Activated CD4-positive, alpha-beta memory T cell treated with anti-CD3 and anti-CD28 coated beads, Interleukin-2, amount 10 ng/mL, durations not matched to agents 7 days and 5 days (primary cell): ENCODE measurements around the gene TGFBR2. TPM values are rescaled to one million over a fixed set of nuclear protein-coding genes. Genes with fewer than 3 reads are reported as not detected.
"Not testable (repeated sequence)": the region's sequence is repeated elsewhere in the genome, so short reads cannot be mapped to it uniquely, and the experiment has no call there.

Experiments
- CTCF ChIA-PET: fragments of 350-600 bp; sonication (Branson Sonifier 250); formaldehyde crosslinking; loops from one replicate; lab custom pipeline; 2021; ENCODE audit warnings: antibody characterized with exemption, inconsistent platforms; lab: Charles Lee
- POLR2A ChIA-PET: fragments of 350-600 bp; sonication (Branson Sonifier 250); formaldehyde crosslinking; loops from one replicate; lab custom pipeline; 2021; ENCODE audit warnings: antibody characterized with exemption; lab: Charles Lee
- DNase-seq: peaks from one replicate; pipeline ENCODE4 v3.0.0-alpha.2; 2020
- H3K27ac Mint-ChIP-seq: one replicate; pipeline ENCODE4 v1.8.0; 2021; ENCODE audit warnings: mild to moderate bottlenecking, mixed read lengths
- H3K27me3 Mint-ChIP-seq: one replicate; pipeline ENCODE4 v1.8.0; 2021; ENCODE audit warnings: mixed read lengths
- H3K36me3 Mint-ChIP-seq: one replicate; pipeline ENCODE4 v1.8.0; 2021; ENCODE audit warnings: low read depth, mixed read lengths
- H3K4me1 Mint-ChIP-seq: one replicate; pipeline ENCODE4 v1.8.0; 2021; ENCODE audit warnings: mixed read lengths
- H3K4me3 Mint-ChIP-seq: one replicate; pipeline ENCODE4 v1.8.0; 2021; ENCODE audit warnings: mild to moderate bottlenecking, mixed read lengths
- H3K9me3 Mint-ChIP-seq: one replicate; pipeline ENCODE4 v1.8.0; 2021; ENCODE audit warnings: mixed read lengths
- total RNA-seq, 2 experiments: library from RNA; stranded (reverse); gene quantifications; one replicate each; pipeline ENCODE4 v1.2.3, GENCODE V29; 2021

Gene TGFBR2
- total RNA-seq, 2 experiments from 2014 or later, result 60.1 to 60.8 TPM

DNA sequence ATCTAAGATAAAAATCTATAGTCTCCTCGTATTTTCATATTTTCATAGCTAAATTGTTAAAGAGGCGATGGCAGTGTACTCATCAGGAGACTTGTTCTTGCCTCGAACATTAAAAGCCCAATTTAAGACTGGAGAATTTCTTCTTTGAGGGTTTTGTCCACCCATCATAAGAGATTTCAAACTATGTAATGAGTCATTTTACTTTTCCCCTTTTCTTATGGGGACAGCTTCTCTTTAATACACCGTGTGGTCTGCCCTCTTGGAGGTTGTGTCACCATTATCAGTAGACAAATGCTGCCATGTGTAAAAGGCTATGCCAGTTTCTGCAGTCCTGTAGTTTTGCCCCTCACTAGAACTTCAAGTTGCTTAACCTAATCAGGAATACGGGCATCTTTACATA, 16.9 kb downstream of the TGFBR2 start:
- H3K4me1 Mint-ChIP-seq, result peaks cover 90% of the 10 kb centered on the region
- H3K4me3 Mint-ChIP-seq, result peak overlapping the region; percentile 22
- no peaks in the 10 kb centered on the region for H3K9me3 Mint-ChIP-seq
- no peak for DNase-seq
- no peaks in the 10 kb centered on the region for H3K27me3 Mint-ChIP-seq
- H3K27ac Mint-ChIP-seq, result peak overlapping the region; percentile 65
- ChIA-PET CTCF (interaction anchor here (0.6 to 1.6 kb wide), 5 partner anchors 9 to 785 kb away, joined by 4 to 10 read pairs (median 4); partner anchors contain the start of gene TGFBR2), POLR2A (interaction anchor here (1.6 to 20.1 kb wide), 5 partner anchors 8 to 35 kb away, joined by 3 to 671 read pairs (median 17); partner anchors contain the start of gene TGFBR2)
- H3K36me3 Mint-ChIP-seq, result peaks cover 77% of the 10 kb centered on the region

DNA sequence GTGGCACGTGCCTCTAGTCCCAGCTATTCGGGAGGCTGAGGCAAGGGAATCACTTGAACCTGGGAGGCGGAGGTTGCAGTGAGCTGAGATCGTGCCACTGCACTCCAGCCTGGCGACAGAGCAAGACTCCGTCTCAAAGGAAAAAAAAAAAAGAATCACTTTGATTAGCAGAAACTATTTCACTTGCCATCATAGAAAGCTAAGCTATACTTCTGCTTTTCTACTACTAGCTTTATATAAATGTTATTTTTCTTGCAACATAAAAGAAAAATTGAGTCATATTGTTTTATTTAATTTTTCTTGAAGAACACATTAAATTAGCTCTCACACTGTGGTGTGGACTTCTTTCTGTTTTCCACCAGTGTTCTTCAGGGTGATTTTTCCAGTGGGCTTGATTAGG, 18.1 kb downstream of the TGFBR2 start:
- not testable (repeated sequence) for H3K4me3 Mint-ChIP-seq, H3K9me3 Mint-ChIP-seq, DNase-seq, H3K27ac Mint-ChIP-seq, H3K27me3 Mint-ChIP-seq
- ChIA-PET POLR2A (interaction anchor here (0.6 to 20.1 kb wide), 6 partner anchors 8 to 320 kb away, joined by 3 to 671 read pairs (median 11); partner anchors contain the start of gene TGFBR2), CTCF (interaction anchor here (0.7 to 1.4 kb wide), 4 partner anchors 11 to 305 kb away, joined by 3 read pairs; no protein-coding TSS in a partner anchor)
- H3K4me1 Mint-ChIP-seq, result peaks cover 90% of the 10 kb centered on the region
- H3K36me3 Mint-ChIP-seq, result peaks cover 76% of the 10 kb centered on the region

DNA sequence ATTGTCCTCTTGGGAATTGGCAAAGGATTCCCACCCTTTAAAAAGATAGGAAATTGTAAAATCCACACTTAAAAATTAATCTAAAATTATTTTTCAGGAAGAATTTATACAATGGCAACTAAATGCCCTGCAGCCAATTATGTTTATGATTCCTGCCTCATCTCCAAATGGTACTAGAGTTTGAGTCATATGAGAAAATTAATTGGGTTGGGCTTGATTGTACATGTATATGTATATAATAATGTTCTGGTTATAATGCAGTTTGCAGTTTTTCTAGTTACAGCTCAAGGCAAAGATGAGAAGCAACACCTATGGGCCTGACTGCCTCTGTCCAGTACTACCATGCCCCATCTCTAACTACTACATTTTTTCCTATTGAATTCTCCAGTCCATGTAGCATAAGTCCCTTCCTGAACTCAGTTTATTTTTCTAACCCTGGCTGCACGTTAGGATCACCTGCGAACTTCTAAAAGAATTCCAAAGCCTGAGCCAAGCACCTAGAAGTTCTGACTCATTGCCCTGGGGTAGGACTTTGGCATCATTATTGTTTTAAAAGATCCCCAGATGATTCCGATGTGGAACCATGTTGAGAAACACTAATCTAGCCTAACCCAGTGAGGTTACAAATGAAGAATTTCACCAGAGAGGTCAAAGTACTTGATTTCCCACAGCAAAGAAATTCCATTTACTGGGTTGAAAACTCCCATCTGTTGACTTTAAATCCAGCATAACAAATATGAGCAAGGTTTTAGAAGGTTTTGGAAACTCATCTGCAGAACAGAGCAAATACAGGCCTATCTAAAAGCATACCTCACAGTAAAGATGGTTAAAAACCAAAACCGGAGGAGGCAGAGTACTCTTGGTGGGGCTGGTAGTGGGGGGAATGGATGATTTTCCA, 19.4 kb downstream of the TGFBR2 start:
- Mint-ChIP-seq H3K4me1 (peaks cover 90% of the 10 kb centered on the region), H3K27me3 (no peaks in the 10 kb centered on the region), H3K36me3 (peaks cover 75% of the 10 kb centered on the region), H3K27ac (peak overlapping the region; percentile 56), H3K4me3 (no peak overlapping the region), H3K9me3 (no peaks in the 10 kb centered on the region)
- CTCF ChIA-PET, result interaction anchor here (1.2 to 1.4 kb wide), 2 partner anchors 12 to 18 kb away, joined by 3 read pairs; no protein-coding TSS in a partner anchor
- DNase-seq, result no peak
- POLR2A ChIA-PET, result interaction anchor here (0.9 to 20.1 kb wide), 5 partner anchors 9 to 33 kb away, joined by 3 to 671 read pairs (median 5); partner anchors contain the start of gene TGFBR2

DNA sequence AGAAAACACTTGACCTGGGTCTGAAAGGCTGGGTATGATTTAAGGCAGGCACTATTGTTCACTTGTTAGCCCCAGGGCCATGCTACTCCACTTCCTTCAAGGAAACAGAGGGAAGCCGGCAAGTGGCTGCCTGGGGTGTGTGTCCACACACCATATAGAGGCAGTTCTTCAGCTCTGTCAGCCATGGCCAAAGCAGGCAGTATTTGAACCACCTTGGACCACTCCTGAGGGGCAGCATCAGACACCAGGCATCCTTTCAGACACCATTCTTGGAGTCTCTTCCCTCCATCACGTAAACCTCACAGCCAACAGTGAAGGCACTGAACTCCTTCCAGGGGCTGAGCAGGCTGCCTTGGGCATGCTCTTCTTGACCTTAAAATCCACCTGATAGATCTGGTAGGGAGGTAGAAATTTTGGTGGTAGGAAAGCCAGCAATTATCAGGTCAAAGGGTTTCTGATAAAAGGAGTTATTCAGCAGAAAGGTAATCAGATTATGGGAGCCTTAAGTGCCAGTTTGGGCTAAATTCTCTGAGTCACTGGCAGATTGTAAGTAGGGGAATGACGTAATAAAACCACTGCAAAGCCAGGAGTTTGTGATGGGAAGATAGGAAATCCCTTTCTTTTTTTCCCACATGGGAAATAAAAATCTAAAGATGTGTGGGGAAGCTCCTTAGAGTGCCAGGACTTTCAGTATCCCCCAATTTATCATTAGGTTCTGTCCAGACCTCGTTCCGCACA, 20.2 kb downstream of the TGFBR2 start:
- Mint-ChIP-seq H3K9me3 (no peaks in the 10 kb centered on the region), H3K27ac (peak overlapping the region; percentile 56), H3K27me3 (no peaks in the 10 kb centered on the region), H3K36me3 (peaks cover 69% of the 10 kb centered on the region), H3K4me1 (peaks cover 90% of the 10 kb centered on the region), H3K4me3 (no peak overlapping the region)
- no peak for DNase-seq
- ChIA-PET POLR2A (interaction anchor here (1.0 to 1.3 kb wide), 2 partner anchors 11 to 20 kb away, joined by 3 read pairs; partner anchors contain the start of gene TGFBR2), CTCF (no interaction called here)

DNA sequence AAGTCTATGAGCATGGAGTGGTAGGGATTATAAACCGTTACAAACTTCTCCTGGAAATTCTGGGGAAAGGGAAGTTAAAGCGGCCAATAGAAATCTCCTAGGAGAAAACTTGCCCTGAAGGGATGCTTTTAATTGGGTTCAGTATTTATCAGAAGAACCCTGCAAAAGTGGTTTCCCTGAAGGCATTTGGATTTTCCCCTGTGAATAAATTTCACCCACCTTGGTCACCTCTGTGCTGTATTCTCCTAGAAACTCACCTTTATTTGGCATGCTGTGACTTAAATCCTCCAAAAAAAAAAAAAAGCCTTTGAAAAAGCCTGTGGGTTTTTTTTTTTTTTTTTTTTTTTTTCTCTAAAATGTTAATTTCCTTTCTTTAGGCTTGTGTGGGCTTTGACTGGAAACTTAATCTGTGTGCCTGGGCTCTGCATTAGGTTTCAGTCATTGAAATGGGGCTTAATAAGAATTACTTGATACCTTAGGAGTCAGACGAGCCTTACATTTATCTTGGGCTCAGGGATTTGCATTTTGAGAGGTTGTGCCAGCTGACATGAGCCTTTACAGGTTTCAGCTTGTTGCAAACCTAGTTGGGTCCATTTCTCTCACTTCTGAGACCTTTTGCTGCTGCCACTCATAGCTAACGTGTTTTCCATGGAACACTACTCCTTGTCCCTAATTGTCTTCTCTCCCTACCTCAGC, 22.0 kb downstream of the TGFBR2 start:
- CTCF ChIA-PET, result interaction anchor here (0.7 to 1.9 kb wide), 19 partner anchors 8 to 429 kb away, joined by 3 to 18 read pairs (median 6); partner anchors contain the start of gene TGFBR2
- DNase-seq, result no peak
- no peak overlapping the region for H3K4me3 Mint-ChIP-seq
- H3K9me3 Mint-ChIP-seq, result no peaks in the 10 kb centered on the region
- H3K36me3 Mint-ChIP-seq, result peaks cover 69% of the 10 kb centered on the region
- no peaks in the 10 kb centered on the region for H3K27me3 Mint-ChIP-seq
- H3K27ac Mint-ChIP-seq, result peak overlapping the region; percentile 97
- H3K4me1 Mint-ChIP-seq, result peaks cover 91% of the 10 kb centered on the region
- POLR2A ChIA-PET, result interaction anchor here (1.0 to 20.8 kb wide), 8 partner anchors 11 to 904 kb away, joined by 4 to 671 read pairs (median 11); partner anchors contain the start of genes STT3B and TGFBR2

DNA sequence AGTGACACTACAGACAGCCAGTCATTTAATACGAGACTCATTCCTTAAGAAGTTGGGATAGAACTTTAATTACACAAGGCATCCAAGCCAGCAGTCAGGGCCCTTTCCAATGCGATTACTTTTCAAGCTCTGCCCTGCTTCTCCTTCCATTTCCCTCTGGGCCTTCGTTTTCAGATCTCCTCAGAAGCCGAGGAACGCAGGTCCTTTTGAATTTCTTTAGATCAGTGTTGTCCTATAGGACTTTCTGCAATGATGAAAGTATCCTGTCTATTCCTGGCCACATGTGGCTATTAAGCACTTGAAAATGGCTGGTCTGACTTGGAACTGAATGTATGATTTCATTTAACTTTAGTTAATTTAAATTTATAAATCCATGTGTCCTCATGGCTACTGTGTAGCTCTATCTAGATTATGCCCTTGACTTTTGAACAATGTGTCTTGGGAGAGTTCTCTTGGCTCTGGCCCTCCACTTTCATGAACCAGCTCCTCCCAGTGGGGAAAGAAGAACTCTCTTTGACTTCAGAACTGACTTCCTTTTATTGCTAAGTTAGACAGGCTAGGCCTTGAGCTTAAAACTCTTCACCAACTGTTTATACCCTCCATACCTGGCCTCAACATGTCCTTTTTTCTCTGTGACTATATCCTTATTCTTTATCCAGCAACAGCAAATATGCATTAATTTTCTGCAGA, 22.6 kb downstream of the TGFBR2 start:
- peak overlapping the region; percentile 19 for H3K4me3 Mint-ChIP-seq
- no peaks in the 10 kb centered on the region for H3K27me3 Mint-ChIP-seq
- peaks cover 67% of the 10 kb centered on the region for H3K36me3 Mint-ChIP-seq
- no peak for DNase-seq
- ChIA-PET CTCF (interaction anchor here (0.6 to 1.9 kb wide), 21 partner anchors 9 to 917 kb away, joined by 3 to 18 read pairs (median 6); partner anchors contain the start of gene TGFBR2), POLR2A (interaction anchor here (1.0 to 20.8 kb wide), 9 partner anchors 10 to 903 kb away, joined by 4 to 671 read pairs (median 9); partner anchors contain the start of genes STT3B and TGFBR2)
- peaks cover 89% of the 10 kb centered on the region for H3K4me1 Mint-ChIP-seq
- H3K27ac Mint-ChIP-seq, result peak overlapping the region; percentile 97
- H3K9me3 Mint-ChIP-seq, result no peaks in the 10 kb centered on the region

DNA sequence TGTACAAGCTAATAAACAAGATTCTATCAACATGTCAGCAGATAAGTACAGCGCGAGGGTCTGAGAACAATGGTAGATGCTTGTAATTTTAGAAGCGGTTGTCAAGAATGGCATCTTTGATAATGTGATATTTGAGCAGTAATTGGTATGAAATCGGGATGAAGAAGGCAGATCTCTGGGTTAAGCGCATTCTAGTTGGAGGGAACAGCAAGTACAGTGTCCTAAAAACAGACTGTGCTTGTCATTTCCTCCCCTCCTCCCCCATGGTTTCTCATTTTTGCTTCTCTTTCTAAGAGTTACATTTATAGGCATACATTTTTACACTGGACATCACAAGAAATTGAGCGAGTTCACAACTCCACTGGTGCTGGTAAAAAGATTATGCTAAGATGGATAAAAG, 23.3 kb downstream of the TGFBR2 start:
- peaks cover 65% of the 10 kb centered on the region for H3K36me3 Mint-ChIP-seq
- CTCF ChIA-PET, result interaction anchor here (0.6 to 1.9 kb wide), 19 partner anchors 8 to 916 kb away, joined by 3 to 18 read pairs (median 6); partner anchors contain the start of gene TGFBR2
- no peaks in the 10 kb centered on the region for H3K9me3 Mint-ChIP-seq

DNA sequence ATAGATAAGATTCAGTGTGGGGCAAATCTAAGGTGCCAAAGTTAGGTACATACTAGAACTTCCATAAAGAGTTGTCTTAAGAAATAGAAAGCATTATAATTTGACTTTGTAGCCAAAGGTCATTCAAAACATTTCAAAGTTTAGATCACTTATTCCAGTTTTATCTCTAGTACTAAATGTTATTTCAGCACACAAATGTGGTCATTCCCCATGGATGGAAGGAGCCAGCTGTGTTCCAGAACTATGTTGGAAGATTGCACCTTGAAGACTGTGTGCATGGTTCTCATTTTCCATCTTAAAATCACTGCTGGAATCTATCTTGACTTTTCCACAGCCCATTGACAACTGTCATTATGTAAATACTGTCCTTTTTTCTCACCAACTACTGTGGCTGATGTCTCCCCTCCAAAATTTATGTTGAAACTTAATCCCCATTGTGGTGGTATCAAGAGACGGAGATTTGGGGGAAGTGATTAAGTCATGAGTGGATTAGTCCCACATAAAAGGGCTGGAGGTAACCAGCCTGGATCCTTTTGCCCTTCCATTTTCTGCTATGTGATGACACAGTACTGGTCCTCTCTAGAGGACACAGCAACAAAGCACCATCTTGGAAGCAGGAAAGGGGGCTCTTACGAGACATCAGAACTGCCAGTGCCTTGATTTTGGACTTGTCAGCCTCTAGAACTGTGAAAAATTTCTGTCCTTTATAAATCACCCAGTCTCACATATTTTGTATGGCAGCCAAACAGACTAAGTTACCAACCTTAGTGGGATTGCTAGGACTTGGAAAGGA, 24.0 kb downstream of the TGFBR2 start:
- Mint-ChIP-seq H3K27ac (peak overlapping the region; percentile 97), H3K9me3 (no peaks in the 10 kb centered on the region), H3K4me1 (peaks cover 94% of the 10 kb centered on the region), H3K4me3 (peak overlapping the region; percentile 19), H3K36me3 (peaks cover 67% of the 10 kb centered on the region), H3K27me3 (no peaks in the 10 kb centered on the region)
- ChIA-PET CTCF (interaction anchor here (0.7 to 2.2 kb wide), 8 partner anchors 10 to 432 kb away, joined by 6 to 18 read pairs (median 6); partner anchors contain the start of gene TGFBR2), POLR2A (interaction anchor here (1.0 to 20.8 kb wide), 9 partner anchors 9 to 59 kb away, joined by 4 to 671 read pairs (median 13); partner anchors contain the start of gene TGFBR2)
- DNase-seq, result no peak

More for the DNA sequence above, 23.3 kb downstream of the TGFBR2 start:
- no peak for DNase-seq
- peak overlapping the region; percentile 97 for H3K27ac Mint-ChIP-seq
- H3K4me1 Mint-ChIP-seq, result peaks cover 91% of the 10 kb centered on the region
- H3K27me3 Mint-ChIP-seq, result no peaks in the 10 kb centered on the region
- POLR2A ChIA-PET, result interaction anchor here (1.0 to 20.8 kb wide), 9 partner anchors 10 to 903 kb away, joined by 4 to 671 read pairs (median 9); partner anchors contain the start of genes STT3B and TGFBR2
- peak overlapping the region; percentile 19 for H3K4me3 Mint-ChIP-seq

DNA sequence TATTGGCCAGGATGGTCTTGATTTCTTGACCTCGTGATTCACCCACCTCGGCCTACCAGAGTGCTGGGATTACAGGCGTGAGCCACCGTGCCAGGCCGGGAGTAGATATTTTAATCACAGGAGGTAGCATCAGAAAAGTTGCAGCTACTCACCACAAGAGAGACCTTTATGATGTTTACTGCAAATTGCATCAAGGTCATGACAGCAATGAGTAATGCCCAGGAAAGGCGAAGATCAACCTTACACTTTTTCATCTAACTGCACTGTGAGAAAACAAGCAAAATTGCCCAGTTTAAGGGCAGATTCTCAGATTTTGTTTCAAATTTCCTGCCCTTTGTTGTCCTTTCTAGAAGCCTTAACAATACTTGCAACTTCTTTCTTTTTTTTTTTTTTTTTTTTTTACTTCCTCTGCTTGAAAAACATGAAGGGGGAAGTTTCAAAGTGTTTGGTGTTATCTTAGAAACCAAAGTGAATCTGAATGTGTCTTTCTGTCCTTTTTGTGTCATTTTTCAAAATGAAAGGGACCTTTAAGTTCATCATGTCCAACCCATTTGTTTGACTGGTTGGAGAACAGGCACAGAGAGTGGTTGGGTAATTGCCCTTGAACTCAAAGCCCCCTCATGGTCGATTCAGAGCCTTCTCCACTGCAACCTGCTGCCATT, 25.0 kb downstream of the TGFBR2 start:
- H3K36me3 Mint-ChIP-seq, result peaks cover 64% of the 10 kb centered on the region
- ChIA-PET POLR2A (interaction anchor here (0.8 to 20.8 kb wide), 8 partner anchors 8 to 901 kb away, joined by 3 to 671 read pairs (median 6); partner anchors contain the start of gene TGFBR2), CTCF (interaction anchor here (0.7 to 2.2 kb wide), 5 partner anchors 8 to 119 kb away, joined by 3 to 9 read pairs (median 4); partner anchors contain the start of gene TGFBR2)
- H3K4me3 Mint-ChIP-seq, result peak overlapping the region; percentile 54
- H3K4me1 Mint-ChIP-seq, result peaks cover 95% of the 10 kb centered on the region
- H3K27ac Mint-ChIP-seq, result peak overlapping the region; percentile 97
- peak; percentile 66 for DNase-seq
- H3K9me3 Mint-ChIP-seq, result no peaks in the 10 kb centered on the region
- no peaks in the 10 kb centered on the region for H3K27me3 Mint-ChIP-seq

DNA sequence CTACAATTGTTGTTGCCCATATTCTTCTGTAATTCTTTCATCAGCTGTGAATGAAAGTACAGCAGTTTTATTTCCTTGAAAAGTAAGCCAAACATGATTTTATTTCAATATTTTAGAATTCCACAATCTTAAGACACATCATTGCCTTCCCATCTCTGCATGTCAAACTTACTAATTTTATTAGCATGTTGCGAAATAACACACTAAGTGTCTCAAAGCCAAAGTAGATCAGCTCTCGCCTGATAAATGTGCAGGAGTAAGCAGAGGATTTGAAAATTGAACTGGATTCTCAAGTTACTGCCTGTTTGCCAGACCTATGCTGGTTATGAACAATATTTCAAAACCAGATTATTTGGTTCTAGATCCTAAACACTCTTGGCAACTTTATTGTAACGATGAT, 25.7 kb downstream of the TGFBR2 start:
- Mint-ChIP-seq H3K9me3 (no peaks in the 10 kb centered on the region), H3K4me1 (peaks cover 95% of the 10 kb centered on the region), H3K27me3 (no peaks in the 10 kb centered on the region), H3K4me3 (peak overlapping the region; percentile 54), H3K27ac (peak overlapping the region; percentile 97), H3K36me3 (peaks cover 66% of the 10 kb centered on the region)
- ChIA-PET CTCF (interaction anchor here (1.2 to 2.2 kb wide), 3 partner anchors 9 to 26 kb away, joined by 3 to 9 read pairs (median 4); partner anchors contain the start of gene TGFBR2), POLR2A (interaction anchor here (1.0 to 20.8 kb wide), 6 partner anchors 11 to 900 kb away, joined by 3 to 671 read pairs (median 32); partner anchors contain the start of gene TGFBR2)
- no peak for DNase-seq
